GM19043 (cell line): ENCODE results near the gene MRAP2.
"Not testable (repeated sequence)": the region's sequence is repeated elsewhere in the genome, so short reads cannot be mapped to it uniquely, and the experiment has no call there.

Experiments
- ATAC-seq: cut with Tn5 transposase; IDR thresholded peaks from one replicate; pipeline ENCODE4 v1.9.1; 2021; ENCODE audit warnings: low read depth; ENCODE audit not compliant: unreplicated experiment

MRAP2 gene

DNA sequence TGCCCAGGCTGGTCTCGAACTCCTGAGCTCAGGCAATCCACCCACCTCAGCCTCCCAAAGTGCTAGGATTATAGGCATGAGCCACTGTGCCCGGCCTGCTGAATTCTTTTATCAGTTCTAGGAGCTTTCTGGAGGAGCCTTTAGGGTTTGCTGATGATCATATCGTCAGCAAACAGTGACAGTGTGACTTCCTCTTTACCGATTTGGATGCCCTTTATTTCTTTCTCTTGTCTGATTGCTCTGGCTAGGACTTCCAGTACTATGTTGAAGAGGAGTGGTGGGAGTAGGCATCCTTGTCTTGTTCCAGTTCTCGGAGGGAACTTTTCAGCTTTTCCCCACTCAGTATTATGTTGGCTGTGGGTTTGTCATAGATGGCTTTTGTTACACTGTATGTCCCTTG lies 35.3 kb downstream of the MRAP2 start:
- ATAC-seq, result not testable (repeated sequence)

DNA sequence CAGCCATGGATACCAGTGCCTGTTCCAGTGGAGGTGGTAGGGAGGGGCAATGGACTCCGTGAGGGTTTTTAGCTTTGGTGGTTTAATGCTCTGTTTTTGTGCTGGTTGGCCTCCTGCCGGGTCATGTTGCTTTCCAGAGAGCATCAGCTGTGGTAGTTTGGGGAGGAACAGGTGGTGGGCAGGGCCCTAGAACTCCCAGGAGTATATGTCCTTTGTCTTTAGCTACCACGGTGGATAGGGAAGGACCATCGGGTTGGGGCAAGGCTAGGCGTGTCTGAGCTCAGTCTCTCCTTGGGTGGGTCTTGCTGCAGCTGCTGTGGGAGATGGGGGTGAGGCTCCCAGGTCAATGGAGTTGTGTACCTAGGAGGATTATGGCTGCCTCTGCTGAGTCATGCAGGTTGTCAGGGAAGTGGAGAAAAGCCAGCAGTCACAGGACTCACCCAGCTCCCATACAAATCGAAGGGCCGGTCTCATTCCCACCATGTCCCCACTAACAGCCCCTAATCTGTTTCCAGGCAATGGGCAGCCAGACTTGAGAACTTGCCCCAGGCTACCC lies 38.9 kb downstream of the MRAP2 start:
- no peak for ATAC-seq

DNA sequence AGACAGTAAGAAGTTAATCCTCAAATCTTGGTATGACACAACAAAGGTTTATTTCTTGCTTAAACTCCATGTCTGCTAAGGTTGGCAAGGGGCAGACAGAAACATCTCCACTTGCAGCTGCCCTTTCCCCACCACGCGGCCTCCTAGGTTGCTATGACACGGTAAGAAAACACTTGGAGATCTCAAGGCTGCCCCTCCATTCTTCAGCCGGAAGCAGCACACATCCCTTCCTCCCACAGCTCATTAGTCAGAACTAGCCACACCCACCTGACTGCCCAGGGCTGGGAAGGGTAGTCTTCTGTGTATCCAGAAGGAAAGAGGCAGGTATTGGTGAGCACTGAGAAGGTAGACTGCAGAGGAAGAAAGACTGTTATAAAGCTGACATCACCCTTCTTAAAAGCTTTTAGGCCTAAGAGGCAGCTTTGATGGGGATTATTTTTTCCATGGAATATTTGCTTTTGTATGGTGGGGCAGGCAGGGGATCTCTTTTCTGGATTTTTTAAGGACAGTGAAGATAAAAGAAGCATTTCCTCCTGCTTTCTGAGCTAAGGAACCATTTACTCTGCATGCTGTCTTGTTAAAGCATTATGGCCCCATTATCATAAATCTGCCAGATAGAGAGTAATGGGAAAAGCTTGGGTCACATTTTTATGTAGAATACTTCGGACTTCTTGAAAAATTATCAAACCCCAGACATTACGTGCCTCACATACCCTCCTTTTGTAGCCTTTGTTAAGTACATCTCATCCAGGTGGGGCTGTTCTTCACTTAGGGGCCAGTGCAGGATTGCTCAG lies 41.6 kb downstream of the MRAP2 start:
- ATAC-seq, result no peak

DNA sequence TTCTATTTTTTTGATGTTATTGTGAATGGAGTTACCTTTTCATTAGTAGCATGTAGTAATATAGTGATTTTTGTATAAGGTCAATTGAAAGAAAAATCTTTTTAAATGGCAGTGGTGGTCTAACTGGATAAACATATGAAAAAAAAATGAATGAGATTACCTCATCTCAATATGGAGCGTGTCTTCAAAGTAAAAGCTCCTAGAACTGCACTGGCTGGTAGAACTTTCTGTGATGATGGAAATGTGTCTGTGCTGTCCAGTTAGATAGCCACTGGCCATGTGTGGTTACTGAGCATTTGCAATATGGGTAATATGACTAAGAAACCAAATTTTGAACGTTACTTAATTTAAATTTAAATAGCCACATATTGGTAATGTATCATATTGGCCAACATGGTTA lies 44.1 kb downstream of the MRAP2 start:
- ATAC-seq, result no peak

DNA sequence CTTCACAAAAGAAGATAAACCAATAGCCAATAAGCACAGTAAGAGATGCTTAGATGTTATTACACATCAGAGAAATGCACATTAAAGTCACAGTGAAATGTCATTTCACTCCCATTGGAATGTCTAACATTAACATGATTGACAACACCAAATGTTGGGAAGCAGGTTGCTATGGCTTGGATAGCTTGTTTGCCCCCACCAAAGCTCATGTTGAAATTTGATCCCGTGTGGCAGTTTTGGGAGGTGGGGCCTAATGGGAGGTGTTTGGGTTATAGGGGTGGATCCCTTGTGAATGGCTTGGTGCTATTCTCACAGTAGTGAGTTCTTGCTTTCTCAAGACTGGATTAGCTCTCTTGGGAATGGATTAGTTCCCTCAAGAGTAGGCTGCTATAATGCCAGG lies 44.8 kb downstream of the MRAP2 start:
- ATAC-seq, result no peak

DNA sequence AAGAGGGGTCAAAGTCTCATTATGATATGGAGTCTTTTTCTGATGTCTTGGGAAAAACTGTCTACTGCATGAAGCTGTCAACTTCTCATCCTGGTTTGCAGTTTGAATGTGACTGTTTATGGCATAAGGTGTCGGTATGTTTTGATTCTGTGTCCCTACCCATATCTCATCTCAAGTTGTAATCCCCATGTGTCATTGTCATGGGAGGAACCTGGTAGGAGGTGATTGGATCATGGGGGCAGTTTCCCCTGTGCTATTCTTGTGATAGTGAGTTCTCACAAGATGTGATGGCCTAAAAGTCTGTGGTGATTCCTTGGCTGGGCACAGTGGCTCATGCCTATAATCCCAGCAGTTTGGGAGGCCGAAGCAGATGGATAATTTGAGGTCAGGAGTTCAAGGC lies 47.6 kb downstream of the MRAP2 start:
- ATAC-seq, result no peak

DNA sequence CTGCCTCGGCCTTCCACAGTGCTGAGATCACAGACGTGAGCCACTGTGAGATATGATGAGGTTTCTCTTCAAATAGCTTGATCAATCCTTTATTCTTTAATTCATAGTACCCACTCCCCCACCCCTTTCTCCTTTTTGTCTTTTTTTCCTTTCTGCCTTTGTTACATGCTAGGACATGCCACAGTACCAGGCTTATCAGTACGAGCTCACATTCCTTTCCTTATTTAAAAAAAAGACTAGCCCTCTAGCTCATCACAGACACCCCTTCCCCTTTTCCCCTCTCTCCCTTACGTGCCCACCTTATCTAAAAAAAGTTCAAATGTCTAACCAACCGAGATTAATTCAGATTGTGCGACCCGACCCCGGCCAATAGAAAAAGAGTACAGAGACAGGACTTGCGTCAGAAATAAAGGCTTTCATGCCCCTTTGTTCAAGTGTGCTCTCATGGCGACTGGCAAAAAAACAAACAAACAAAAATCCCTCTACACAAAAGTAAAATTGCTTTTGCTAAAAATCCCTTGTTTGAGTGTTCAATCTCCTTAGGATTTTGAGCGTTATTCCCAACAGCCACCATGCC lies 49.2 kb downstream of the MRAP2 start:
- no peak for ATAC-seq

DNA sequence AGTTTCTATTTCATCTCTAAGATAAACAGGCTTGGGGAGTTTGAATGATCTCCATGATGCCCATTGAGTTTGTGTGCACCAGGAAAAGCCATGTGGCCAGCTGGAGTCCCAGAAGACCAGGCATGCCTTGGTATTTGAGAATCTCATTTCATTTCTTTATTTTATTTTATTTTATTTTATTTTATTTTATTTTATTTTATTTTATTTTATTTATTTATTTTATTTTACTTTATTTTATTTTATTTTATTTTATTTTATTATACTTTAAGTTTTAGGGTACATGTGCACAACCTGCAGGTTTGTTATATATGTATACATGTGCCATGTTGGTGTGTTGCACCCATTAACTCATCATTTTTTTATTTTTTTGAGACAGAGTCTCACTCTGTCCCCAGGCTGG lies 51.1 kb downstream of the MRAP2 start:
- ATAC-seq, result not testable (repeated sequence)

DNA sequence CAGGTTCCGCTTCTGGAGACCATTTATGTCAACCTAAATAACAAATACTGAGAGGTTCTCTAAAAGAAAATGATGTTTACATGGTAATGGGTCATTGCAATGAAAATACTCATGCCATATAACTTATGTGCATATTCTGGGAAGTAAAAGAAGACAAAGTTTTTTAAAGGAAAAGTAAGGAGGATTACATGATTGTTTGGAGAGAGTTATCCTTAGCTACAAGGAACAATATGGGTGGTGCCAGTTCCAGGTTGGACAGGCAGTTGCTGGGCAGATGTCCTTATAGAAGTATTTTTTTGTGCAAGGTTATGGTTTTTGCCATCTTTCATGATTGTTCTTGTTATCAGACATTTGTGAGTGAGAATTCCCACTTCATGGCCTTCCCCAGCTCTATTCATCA lies 52.5 kb downstream of the MRAP2 start:
- ATAC-seq, result no peak

DNA sequence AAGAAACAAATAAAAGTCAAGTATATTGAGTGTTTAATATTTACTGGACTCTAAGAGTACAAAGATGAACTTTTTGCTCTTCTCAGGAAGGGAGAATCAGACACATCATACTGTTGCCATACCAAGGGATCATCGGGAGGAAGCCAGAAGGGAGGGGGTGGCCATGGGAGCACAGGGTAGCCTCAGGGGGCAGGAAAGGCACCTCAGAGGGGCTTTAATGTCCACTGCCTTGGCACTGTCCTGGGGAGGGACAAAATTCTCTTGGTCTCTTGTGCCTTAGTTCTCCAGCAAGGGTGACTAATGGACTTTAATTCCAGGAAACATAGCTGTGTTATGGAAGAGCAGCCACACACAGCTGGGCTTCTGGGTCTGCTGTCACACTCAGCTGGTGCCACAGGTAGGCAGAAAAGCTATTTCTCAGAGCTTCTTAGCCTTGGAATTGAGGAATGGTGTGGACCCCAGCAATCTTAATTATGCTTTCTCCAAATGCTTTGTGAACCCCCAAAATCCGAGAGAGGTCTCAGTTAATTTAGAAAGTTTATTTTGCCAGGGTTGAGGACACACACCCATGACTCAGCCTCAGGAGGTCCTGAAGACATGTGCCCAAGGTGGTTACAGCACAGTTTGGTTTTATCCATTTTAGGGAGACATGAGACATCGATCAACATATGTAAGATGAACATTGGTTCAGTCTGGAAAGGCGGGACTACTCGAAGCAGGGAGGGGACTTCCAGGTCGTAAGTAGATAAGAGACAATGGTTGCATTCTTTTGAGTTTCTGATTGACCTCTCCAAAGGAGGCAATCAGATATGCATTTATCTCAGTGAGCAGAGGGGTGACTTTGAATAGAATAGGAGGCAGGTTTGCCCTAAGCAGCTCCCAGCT lies 53.2 kb downstream of the MRAP2 start:
- no peak for ATAC-seq

DNA sequence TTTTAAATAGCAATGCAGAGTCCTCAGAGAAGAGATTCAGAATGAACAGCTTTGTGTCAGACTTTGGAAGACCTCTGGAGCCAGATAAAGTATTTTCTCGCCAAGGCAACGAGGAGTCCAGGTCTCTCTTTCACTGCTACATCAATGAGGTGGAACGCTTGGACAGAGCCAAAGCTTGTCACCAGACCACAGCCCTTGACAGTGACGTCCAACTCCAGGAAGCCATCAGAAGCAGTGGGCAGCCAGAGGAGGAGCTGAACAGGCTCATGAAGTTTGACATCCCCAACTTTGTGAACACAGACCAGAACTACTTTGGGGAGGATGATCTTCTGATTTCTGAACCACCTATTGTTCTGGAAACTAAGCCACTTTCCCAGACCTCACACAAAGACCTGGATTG lies 55.5 kb downstream of the MRAP2 start:
- no peak for ATAC-seq

DNA sequence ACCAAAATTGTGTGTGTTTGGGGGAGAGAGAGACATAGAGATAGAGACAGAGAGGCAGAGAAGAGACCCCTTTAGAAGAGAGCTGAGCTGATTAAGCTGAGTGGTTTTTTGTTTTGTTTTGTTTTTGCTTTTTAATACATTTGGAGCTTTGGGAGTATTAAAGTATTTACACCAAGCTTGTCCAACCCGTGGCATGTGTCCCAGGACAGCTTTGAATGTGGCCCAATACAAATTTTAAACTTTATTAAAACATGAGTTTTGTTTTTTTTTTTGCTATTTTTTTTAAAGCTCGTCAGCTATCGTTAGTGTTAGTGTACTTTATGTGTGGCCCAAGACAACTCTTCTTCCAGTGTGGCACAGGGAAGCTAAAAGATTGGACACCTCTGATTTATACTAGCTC lies 56.0 kb downstream of the MRAP2 start:
- ATAC-seq, result no peak

DNA sequence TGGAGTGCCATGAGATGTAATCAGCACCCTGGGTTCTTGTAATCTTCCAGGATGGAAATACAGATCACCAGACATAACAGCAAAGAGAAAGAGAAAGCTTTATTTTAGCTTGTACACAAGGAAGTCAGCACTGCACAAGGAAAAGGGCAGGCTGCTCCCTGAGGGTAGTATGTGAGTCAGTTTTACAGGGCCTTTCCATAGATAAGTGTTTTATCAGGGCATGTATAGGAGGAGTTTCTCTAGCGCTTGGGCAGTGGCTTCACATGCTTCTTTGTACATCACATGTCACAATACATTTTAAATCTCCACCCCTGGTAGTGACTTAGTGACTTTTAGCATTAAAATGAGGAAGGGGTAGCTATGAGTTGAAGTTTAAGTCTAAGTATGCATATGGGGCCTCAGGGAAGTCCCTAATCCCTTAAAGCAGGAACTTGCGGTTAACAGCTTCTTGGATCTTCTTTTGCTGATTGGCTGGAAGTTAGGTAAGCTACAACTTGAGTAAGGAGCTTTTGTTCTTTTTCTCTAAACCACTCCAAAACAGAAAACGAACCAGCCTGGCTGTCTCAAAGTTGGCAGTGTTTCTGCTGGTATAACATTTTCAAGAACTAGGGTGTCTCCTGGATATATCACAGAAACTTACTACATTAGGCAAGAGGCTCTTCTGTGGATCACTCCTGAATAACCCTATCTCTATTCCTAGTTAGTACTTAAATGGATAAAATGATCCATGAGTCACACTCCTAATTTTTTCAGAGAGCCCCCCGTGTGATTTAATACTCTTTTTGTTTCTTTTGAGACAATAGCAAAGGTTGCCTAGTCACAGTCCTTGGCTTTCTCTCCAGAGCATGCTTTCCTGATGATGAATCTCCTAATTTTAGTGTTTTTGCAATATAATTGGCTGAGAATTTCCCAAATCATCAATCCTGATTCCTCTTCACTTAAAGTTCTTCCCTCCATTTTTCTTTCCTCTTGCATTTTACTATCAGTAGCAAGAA lies 60.2 kb downstream of the MRAP2 start:
- no peak for ATAC-seq

DNA sequence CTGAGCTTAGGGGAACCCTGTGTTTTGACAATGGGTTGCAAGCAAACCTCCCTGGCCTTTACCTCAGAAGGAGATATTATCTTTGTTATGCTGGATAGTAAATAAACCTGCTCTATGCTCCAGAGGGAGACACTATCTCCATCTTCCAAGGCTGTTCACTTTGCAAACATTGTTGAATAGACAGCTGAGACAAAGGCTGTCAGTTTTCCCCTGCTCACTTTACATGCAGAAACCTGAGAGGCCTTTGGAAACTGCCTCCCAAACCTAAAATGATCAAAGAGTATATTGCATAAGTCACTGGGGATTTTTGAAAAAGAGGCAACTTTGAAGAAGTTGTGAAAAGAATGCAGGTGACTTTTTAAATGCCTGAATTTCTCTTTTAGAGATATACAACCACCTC lies 61.6 kb downstream of the MRAP2 start:
- ATAC-seq, result no peak

DNA sequence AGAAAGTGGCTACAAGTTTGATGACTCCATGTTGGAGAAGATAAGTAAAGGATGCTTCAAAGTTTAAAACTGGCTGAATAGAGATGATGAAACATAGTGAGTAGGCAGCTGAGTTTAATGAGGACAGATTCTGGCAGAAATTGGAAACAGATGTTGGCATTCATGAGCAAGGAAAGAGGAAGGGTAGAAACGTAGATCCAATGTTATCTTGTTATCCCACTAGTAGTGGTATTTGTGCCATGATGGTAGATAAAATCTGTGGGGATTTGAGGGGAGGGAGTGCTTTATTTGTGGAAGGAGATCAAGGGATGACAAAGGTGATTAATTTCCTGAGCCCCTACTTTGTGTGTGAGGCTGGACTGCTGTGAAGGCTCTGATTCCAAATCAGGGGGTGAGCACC lies 69.5 kb downstream of the MRAP2 start:
- ATAC-seq, result no peak

DNA sequence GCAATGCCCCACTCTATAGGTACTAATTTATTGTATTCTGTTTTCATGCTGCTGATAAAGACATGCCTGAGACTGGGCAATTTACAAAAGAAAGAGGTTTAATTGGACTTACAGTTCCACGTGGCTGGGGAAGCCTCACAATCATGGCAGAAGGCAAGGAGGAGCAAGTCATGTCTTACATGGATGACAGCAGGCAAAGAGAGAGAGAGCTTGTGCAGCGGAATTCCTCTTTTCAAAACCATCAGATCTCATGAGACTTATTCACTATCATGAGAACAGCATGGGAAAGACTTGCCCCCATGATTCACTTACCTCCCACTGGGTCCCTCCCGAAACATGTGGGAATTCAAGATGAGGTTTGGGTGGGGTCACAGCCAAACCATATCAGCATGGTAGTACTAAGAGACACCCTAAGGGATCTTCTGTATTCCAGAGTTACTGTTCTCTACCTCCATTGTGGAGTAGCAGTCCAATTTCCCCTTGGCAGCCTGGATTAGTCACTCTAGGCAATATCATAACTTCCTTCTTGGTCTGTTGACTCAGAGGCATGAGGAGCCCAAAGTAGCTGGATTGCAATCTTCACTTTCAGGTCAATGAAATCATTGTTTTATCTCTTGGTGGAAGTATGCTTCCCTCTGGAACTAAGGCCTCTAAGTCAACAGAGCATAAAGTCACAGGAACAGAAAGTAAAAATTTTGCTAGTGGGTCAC lies 71.8 kb downstream of the MRAP2 start:
- ATAC-seq, result not testable (repeated sequence)

DNA sequence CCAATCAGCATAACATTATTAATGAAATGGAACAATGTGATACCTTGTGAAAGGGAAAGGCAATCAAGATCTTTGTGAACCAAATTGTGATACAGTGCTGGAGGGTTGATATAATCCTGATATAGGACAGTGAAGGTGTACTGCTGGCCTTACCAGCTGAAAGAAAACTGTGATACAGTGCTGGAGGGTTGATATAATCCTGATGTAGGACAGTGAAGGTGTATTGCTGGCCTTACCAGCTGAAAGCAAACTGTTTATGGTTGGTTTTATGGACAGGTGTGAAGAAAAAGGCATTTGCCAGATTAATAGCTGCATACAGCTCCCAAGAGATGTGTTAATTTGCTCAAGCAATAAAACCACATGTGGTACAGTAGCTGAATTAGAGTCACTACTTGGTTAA lies 73.9 kb downstream of the MRAP2 start:
- no peak for ATAC-seq

DNA sequence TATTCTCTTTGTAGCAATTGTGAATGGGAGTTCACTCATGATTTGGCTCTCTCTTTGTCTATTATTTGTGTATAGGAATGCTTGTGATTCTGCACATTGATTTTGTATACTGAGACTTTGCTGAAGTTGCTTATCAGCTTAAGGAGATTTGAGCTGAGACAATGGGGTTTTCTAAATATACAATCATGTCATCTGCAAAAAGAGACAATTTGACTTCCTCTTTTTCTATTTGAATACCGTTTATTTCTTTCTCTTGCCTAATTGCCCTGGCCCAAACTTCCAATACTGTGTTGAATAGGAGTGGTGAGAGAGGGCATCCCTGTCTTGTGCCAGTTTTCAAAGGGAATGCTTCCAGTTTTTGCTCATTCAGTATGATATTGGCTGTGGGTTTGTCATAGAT lies 77.8 kb downstream of the MRAP2 start:
- ATAC-seq, result not testable (repeated sequence)

DNA sequence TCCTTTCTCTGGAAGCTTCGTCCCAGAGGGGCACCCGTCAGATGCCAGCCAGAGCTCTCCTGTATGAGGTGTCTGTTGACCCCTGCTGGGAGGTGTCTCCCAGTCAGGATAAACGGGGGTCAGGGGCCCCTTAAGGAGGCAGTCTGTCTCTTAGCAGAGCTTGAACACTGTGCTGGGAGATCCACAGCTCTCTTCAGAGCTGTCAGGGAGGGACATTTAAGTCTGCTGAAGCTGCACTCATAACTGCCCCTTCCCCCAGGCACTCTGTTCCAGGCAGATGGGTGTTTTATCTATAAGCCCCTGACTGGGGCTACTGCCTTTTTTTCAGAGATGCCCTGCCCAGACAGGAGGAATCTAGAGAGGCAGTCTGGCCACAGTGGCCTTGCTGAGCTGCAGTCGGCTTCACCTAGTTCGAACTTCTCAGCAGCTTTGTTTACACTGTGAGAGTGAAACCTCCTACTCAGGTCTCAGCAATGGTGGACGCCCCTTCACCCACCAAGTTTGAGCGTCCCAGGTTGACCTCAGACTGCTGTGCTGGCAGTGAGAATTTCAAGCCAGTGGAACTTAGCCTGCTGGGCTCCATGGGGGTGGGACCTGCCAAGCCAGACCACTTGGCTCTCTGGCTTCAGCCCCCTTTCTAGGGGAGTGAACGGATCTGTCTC lies 81.5 kb downstream of the MRAP2 start:
- ATAC-seq, result not testable (repeated sequence)
